Keratinocyte (primary cell): ENCODE results near the gene RNF157.

Experiments used
- CTCF ChIP-seq, 3 experiments: IDR thresholded peaks in 1 of 3; conservative IDR thresholded peaks in 1 of 3; optimal IDR thresholded peaks in 1 of 3; 2 replicates in 2 of 3; 3 replicates in 1 of 3; pipeline versions ENCODE3 to v1.5.1; 2011; ENCODE audit warnings: low read length in 3 of 3, mild to moderate bottlenecking in 3 of 3, moderate library complexity in 2 of 3, control low read depth in 1 of 3, inconsistent platforms in 1 of 3; ENCODE audit not compliant: insufficient read depth in 2 of 3; ENCODE audit errors: extremely low read depth in 1 of 3
- EZH2 ChIP-seq: IDR thresholded peaks from one replicate; pipeline ENCODE4 v1.6.1; 2012; ENCODE audit warnings: inconsistent platforms, mild to moderate bottlenecking, low read length, moderate library complexity

GRCh38 chr17:76267051-76267576, 26.8 kb upstream of the RNF157 start:
- TF ChIP-seq CTCF (optimal IDR thresholded peaks at IDR 0.05 in 1 of 3, IDR thresholded peaks at IDR 0.05 in 1 of 3, conservative IDR thresholded peaks at IDR 0.05 in 1 of 3; ENCODE audit: extremely low read depth in 1 of 3, insufficient read depth in 2 of 3, low read length in 3 of 3) (no peak), EZH2 (no peak)
